Femur (tissue), 1 donor: ENCODE results near the gene CSNK1G3.

Source experiments
- DNase-seq: peaks from one replicate; pipeline ENCODE4 v3.0.0-alpha.2; 2017

The CSNK1G3 gene

DNA sequence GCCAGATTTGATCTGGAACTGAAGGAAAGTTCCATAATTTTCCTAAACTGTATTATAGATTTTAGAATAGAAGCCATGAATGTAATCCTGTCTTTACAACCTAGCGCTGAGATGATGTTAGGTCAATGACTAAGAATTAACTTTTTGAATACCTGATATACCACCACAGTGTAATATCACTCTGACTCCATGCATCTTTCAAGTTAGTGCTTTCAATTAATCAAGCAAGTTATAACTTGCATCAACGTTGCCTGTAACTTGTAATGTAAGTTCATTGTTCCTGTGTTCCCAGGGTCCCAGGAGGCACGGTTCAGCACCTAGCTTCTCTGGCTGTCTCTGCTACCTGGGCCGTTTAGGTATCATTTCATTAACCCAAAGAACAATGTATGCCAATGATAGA lies 139.3 kb downstream of the CSNK1G3 start:
- no peak for DNase-seq

DNA sequence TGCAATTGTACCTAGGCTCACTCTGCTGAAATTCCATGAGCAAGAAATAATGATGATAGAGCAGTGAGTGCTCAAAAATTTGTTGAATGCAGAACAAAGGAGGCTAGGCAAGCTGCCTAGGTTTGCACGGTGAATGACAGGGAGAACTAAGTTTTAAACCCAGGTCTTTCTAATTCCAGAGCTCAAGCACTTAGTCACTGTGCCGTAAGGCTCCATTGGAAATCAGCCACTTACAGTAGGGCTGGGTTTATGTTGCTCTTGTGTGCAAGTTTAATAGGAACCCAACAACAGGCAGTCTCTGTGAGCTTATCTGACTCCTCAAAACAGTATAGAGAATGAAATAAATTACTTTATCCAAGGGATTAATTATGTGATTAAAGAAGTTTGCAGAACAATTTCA lies 147.0 kb downstream of the CSNK1G3 start:
- DNase-seq = no peak

DNA sequence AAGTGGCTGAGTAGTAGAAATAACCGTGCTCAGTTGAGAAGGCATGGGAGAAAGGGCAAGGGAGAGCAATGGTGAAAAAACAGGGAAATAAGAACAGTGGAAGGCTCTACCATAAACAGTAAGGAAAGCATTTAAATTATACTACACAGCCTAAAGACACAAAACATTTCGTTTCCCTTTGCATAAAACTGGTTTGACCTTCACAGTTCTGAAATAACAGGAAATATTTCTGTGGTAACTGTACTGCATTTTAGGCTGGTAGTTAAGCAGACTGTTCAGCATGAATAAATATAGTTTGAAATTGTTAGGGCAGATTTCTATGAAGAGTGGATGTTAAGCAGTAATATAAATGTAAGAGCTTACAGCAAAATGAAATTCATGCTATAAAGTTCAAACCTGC lies 147.5 kb downstream of the CSNK1G3 start:
- DNase-seq = no peak

DNA sequence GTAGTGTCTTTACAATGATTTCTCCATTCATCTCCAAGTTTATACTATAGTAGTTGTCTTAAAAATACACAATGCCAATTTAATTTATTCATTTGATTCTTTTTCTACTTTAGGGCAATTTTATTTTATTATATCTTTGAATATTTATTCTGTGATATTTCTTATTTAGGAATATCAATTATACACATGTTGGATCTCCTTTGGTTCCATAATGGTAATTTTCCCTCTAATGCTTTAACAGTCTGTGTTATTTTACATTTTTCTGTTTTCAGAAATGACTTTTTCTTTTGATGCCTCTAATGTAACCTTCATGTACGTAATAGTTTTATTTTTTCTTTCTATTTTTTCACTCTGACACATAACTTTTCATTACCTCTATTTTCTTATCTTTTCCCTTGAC lies 153.0 kb downstream of the CSNK1G3 start:
- no peak for DNase-seq

DNA sequence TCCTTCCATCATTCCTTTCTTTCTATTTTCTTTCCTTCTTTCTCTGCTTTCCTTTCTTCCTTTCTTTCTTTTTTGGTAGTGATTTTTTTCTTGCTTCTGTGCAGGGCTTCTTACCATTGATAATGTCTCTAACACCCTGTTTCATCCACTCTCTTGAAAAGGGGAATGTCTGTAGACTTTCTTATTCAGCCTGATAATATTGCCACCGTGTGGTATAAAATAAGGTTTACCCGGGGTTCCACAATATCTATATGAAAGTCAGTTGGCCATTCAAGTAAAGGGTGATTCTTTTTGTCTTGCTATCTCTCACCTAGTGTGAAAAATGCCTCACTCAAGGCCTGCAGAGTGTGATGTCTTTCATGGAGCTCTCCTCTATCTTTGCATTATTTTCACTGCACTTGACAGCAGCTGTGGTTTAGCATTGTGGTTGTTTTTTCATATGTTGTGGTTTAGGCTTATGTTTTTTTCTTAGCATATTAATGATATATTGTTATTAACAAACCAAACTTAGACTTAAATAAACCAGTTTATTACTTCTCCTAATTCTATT lies 153.9 kb downstream of the CSNK1G3 start:
- no peak for DNase-seq
